Measurements from ENCODE around the gene MAP4K5.
"Not testable (repeated sequence)": the region's sequence is repeated elsewhere in the genome, so short reads cannot be mapped to it uniquely, and the experiment has no call there.

MAP4K5 gene

DNA sequence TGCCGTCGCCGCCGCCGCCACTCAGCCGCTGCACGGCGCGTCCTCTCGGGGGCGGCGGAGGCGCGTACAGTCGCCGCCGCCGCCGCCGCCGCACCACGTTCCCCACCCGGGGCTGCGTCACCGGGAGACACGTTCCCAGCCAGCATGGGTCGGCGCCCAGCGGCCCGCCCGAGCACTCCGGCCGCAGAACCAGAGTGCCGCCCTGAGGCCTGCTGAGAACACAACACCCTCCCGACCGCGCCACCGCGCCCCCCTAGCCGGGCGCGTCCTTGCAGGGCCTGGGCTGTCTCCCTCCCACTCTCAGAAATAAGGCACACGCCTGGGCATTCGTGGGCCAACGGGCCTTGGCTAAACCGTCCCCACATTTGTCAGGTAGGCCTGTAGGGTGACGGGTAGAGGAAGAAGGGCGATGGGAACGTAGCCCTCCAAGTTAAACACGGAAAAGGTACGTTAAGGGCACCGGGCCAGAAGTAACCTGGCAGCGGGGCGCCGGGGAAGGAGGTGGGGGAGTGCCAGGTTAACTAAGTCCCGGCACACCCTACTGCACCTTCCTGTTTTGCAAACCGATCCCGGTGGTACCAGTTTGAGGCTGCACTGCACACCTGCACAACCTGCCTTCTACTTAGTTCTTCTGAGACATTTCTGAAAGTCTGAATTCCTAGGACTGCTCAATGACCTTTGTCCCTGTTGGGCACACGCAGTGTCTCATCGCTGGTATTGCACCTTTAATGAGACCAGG lies at the start of gene MAP4K5:
Gene MAP4K5, minus strand, starts transcription at position 68 of the 739 bp plus-strand sequence. CDS start 520 bp downstream, outside the sequence.
- peak within 1 kb of the TSS; percentile 90 for H3K4me3 ChIP-seq (ENCODE audit: low read depth, low read length)
- peak; percentile 68 for DNase-seq (ENCODE audit: low read depth)

DNA sequence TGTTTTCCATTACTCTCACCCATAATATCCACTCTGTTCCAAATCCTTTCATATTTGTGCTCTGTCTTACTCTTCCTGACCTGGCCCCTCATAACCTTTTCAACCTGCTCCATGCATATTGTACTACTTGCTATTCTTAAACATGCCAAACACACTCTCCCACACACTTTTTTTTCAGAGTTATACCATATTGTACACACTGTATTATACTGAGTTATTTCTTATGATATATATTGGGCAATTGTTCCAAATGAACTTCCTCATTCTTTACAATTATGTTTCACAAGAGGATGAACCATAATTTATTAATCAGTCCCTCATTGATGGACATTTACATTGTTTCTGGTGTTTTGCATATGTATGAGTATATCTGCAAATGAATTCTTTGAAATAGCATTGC lies 46.1 kb upstream of the MAP4K5 start:
- no peak overlapping the region for H3K4me3 ChIP-seq (ENCODE audit: low read depth, low read length)
- DNase-seq (ENCODE audit: low read depth) = no peak

DNA sequence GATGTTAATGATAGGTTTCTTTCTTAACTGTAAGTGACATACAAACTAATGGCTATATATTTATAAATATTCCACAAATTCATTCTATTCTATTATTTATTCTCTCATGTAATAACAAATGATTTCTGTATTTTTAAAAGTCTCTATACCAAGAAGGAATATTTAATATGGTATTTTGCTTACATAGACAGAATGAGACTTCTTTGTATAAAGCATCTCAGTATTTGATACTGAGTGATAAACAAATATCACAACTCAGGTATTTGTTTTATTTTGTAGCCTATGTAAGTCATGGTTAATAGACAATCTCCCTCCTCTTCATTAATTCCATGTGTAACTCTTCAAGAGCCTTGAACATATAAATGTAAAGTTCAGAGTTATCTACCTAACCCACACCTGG lies 45.6 kb upstream of the MAP4K5 start:
- no peak for DNase-seq (ENCODE audit: low read depth)
- H3K4me3 ChIP-seq (ENCODE audit: low read depth, low read length) = no peak overlapping the region

DNA sequence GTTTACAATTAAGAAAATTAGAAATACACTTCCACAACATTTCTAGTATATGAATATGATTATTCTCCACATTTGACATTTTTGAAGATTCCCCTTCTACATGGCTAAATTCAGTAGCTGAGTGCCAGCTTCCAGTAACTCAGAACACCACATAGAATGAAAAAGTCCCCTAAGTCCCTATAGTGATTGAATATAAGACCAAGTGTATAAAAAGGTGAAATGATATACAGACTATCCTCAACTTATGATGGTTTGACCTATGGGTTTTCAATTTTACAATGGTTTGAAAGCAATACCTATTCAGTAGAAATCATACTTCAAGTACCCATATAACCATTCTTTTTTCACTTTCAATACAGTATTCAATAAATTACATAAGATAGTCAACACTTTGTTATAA lies 43.4 kb upstream of the MAP4K5 start:
- no peak overlapping the region for H3K4me3 ChIP-seq (ENCODE audit: low read depth, low read length)
- no peak for DNase-seq (ENCODE audit: low read depth)

DNA sequence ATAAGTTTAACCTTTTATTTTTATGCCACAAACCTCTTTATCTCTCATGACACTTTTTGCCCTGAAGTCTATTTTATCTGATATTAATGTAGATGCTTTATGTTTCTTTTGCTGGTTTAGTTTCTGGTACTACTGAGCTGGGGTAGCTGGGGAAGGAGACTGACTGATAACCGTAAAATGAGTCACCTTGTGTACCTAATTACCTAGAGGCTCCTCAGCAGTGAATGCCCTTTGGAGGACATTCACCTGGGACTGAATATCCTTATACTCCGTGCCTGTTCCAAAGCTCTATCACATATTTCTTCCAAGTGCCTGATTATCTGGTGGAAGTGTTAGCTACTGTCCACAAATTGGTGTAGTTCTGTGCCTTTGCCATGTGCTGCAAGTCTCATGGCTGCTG lies 41.5 kb upstream of the MAP4K5 start:
- DNase-seq (ENCODE audit: low read depth) = no peak
- no peak overlapping the region for H3K4me3 ChIP-seq (ENCODE audit: low read depth, low read length)

DNA sequence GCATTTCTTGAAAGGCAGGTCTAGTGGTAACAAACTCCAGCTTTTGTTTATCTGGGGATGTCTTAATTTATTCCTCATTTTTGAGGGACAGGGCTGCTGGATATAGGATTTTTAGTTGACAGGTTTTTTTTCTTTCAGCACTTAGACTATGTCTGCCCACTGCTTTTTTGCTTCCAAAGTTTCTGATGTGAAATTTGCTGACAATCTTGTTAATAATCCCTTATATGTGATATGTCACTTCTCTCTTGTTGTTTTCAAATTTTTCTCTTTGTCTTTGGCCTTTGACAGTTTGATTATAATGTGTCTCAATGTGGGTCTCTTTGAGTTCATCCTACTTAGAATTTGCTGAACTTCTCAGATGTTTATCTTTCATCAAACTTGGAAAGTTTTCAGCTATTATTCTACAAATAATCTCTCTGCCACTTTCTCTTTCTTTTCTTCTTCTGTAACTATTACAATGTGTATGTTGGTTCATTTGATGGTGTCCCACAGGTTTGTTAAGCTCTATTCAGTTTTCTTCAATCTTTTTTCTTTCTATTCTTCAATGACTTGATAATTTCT lies 37.4 kb upstream of the MAP4K5 start:
- no peak overlapping the region for H3K4me3 ChIP-seq (ENCODE audit: low read depth, low read length)
- DNase-seq (ENCODE audit: low read depth) = no peak

DNA sequence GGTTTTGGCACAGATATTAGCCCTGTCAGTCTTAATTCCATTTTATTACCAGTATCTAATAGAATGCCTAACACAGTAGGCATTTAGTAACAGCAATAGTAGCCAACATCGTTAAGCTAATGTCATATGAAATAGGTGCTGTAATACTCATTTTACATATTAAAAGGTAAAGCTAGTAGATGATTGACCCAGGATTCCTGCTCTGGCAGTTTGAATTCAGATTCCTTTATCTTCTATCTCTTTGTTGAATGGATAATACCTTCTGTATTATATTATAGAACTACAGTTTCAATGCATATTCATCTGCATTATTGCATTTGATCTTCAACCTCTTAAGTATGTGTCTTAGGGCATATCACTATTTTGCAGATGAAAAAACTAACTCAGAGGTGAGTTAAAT lies 30.5 kb upstream of the MAP4K5 start:
- no peak overlapping the region for H3K4me3 ChIP-seq (ENCODE audit: low read depth, low read length)
- no peak for DNase-seq (ENCODE audit: low read depth)

DNA sequence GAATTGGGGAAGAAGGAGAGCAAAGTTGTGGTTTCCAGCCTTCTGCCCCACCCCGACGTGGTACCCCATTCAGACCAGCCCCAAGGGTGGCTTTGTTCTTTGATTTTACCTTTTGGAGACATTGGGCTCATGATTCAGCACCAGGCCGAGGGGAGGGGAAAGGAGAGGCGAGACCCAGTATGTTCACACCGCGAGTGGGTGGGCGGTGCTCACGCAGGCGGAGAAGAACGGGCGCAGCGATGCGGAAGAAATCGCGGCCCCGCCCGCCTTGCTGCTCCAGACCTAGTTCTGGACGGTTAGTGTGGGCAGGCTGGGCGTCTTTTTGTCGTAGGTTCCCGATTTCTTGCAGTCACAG lies 28.5 kb upstream of the MAP4K5 start:
- no peak for DNase-seq (ENCODE audit: low read depth)

DNA sequence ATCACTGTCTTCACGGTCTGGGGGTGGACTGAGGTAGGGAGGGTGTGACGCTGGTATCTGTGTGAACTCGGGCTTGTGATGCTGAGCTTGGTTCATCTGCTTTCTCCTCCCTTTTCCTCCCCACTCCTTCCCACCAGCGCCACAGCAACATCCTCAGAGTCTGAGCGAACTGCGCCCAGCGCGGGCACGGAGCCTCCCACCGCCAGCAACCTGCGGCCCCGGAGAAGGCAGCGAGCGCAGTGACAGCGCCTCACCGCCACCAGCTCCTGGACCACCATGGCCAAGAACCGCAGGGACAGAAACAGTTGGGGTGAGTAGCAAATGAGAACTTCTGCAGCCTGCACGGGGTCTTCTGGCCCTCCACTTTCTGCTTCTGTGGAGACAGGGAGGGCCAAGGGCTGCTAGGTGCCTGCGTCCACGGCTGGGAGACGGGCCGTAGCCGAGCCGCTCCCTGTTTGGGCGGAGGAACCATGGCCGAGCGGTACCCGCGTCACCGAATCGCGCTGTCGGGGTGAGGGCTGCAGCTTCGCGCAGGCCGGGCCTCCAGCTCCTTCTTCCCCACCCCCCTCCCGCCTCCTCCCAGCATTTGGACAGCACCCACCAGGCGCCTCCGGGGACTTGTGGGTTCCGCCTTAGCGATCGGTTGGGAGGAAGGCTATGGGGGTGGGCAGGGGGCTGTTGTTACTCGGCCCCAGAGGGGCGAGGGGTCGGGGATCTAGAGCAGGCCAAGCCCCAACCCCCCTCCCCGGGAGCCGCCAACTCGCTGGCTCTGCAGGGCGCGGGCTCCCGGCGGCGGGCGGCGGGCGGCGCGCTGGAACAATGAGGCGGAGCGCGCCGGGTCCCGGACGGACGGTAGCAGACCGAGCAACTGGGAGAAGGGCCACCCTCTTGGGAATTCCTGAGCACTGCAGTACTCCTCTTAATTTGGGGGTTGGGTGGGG lies 27.9 kb upstream of the MAP4K5 start, which contains the start of gene ATL1:
Gene ATL1, plus strand, starts transcription at position 156 of the 941 bp plus-strand sequence. Its CDS starts 121 bp downstream, at position 277.
- peak within 1 kb of the TSS; percentile 68 for H3K4me3 ChIP-seq (ENCODE audit: low read depth, low read length)
- DNase-seq (ENCODE audit: low read depth) = peak; percentile 20

More for the DNA sequence above, 28.5 kb upstream of the MAP4K5 start:
- peak overlapping the region; percentile 68 for H3K4me3 ChIP-seq (ENCODE audit: low read depth, low read length)

DNA sequence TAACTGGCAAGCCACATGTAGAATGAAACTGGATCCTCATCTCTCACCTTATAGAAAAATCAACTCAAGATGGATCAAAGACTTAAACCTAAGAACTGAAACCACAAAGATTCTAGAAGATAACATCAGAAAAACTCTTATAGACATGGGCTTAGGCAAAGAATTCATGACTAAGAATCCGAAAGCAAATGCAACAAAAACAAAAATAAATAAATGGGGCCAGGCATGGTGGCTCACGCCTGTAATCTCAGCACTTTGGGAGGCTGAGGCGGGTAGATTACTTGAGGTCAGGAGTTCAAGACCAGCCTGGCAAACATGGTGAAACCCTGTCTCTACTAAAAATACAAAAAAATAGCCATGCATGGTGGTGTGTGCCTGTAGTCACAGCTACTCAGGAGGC lies 20.4 kb upstream of the MAP4K5 start:
- DNase-seq (ENCODE audit: low read depth); H3K4me3 ChIP-seq (ENCODE audit: low read depth, low read length): not testable (repeated sequence)

DNA sequence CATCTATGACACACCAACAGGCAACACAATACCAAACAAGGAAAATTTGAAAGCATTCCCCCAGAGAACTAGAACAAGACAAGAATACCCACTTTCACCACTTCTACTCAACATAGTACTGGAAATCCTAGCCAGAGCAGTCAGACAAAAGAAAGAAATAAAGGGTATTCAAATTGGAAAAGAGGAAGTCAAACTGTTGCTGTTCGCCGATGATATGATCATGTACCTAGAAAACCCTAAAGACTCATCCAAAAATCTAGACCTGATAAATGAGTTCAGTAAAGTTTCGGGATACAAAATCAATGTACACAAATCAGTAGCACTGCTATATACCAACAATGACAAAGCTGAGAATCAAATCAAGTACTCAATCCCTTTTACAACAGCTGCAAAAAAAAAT lies 19.5 kb upstream of the MAP4K5 start:
- H3K4me3 ChIP-seq (ENCODE audit: low read depth, low read length) = no peak overlapping the region
- DNase-seq (ENCODE audit: low read depth) = no peak

DNA sequence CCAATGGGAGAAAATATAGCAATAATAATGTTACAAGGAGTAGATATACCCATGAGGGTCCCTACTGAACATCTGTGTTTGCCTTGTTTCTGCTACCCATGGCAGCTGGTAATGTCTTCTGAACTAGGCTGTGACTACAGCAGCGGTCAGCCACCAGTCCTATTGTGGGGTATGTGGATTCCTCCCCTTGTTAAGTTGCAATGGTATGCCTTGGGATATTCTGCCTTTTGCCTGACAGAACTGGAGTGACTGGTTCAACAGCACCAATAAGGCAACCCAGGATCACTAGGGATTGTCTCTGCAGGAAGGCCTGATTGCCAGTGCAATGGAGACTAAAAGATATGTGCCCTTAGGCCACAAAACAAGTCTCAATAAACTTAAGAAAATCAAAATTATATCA lies 17.9 kb upstream of the MAP4K5 start:
- no peak for DNase-seq (ENCODE audit: low read depth)
- H3K4me3 ChIP-seq (ENCODE audit: low read depth, low read length) = no peak overlapping the region

DNA sequence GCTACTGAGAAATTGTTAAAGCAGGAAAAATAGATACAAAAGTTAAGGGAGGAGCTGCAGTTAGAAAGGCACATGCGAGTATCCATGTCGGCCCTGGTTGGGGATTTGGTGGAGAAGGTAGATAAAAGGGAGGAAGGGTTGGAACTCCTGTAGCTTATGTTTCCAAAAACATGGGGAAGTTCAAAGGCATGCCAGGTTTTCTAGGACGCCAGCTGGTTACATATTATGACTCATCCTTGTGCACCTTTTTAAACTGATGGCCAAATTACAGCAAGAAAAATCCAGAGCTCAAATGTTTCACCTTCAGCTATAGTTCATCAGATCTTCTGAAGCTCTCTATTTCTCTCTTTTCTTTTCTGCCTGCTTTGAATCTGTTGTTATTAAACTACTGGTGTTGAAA lies 13.2 kb upstream of the MAP4K5 start:
- no peak overlapping the region for H3K4me3 ChIP-seq (ENCODE audit: low read depth, low read length)
- DNase-seq (ENCODE audit: low read depth) = no peak

DNA sequence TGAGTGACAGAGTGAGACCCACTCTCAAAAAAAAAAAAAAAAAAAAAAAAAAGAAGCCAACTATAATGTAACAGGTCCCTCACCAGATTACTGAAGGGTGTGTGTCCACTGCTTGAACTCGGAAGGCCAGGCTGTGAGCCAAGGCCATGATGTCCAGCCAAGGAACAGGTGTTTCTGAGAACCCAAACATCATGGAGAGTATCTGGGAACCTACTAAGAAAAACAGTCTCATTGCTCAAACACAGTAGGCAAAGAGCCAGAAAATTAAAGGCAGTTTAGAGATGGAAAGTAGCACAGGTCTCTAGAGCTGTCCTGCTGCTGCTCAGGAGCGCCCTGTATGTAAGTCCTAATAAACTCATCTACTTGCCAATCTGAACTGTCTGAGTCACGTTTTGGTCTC lies 12.5 kb upstream of the MAP4K5 start:
- H3K4me3 ChIP-seq (ENCODE audit: low read depth, low read length) = no peak overlapping the region
- DNase-seq (ENCODE audit: low read depth) = no peak

DNA sequence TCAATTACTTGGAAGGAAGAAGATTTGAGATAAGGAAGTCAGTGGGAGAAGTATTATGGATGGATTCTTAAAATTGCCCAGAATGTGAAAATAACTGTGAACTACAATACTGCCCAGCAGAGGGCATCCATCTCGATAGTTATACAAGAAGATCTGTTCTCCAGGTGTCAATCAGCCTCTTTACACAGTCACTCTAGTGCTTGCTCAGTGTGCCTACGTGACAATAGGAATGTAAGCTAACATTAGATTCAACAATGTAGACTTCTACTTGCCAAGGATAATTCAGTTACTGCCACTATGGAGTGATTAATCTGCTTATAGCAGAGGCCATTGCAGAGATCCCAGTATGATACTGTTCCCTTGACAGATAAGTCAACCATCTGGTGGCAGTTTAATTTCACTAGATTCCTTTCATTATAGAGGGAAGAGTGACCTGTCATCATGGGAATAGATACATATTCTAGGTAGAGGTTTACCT lies 10.6 kb upstream of the MAP4K5 start:
- DNase-seq (ENCODE audit: low read depth) = no peak
- H3K4me3 ChIP-seq (ENCODE audit: low read depth, low read length) = no peak overlapping the region

DNA sequence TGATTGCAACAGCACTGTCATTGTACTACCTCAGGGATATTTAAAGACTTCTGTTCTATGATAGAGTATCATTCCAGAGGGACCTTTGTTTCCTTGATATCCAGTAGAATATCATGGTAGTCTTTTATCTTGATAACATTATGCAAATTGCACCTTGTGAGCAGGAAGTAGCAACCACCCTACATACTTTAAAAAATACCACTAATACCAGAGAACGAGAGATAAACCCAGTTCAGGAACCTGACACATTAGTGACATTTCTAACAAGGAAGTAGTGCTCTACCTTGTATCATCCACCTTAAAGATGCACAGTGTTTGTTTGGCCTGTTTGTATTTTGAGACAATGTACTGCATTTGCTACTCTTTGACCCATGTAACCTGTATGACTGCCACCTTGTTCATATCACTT lies 8.8 kb upstream of the MAP4K5 start:
- no peak for DNase-seq (ENCODE audit: low read depth)
- no peak overlapping the region for H3K4me3 ChIP-seq (ENCODE audit: low read depth, low read length)

DNA sequence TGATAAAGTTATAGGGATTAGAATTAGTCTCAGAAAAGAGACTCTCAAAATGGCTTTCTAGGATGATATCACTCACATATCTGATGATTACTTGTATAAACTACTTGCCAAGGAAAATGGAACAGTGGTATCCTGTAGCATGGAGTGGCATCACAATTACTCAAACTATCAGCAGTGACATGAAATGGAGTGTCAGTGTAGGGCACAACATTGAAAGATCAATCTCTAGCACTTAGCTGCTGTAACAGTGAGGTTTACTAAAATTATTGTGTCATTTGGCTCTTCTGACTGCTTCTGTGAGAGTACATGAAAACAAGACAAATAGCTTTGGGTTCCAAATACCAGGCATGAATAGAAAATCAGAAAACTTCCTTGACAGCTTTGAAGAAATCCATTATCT lies 6.7 kb upstream of the MAP4K5 start:
- H3K4me3 ChIP-seq (ENCODE audit: low read depth, low read length) = no peak overlapping the region
- DNase-seq (ENCODE audit: low read depth) = no peak

DNA sequence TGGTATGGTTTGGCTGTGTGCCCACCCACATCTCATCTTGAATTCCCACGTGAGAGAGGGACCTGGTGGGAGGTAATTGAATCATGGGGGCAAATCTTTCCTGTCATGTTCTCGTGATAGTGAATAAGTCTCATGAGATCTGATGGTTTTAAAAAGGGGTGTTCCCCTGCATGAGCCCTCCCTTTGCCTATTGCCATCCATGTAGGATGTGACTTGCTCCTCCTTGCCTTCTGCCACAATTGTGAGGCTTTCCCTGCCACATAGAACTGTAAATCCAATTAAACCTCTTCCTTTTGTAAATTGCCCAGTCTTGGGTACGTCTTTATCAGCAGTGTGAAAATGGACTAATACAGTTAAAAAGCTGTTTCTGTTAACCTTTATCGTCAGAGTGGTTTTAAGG lies 5.7 kb upstream of the MAP4K5 start:
- H3K4me3 ChIP-seq (ENCODE audit: low read depth, low read length) = not testable (repeated sequence)

DNA sequence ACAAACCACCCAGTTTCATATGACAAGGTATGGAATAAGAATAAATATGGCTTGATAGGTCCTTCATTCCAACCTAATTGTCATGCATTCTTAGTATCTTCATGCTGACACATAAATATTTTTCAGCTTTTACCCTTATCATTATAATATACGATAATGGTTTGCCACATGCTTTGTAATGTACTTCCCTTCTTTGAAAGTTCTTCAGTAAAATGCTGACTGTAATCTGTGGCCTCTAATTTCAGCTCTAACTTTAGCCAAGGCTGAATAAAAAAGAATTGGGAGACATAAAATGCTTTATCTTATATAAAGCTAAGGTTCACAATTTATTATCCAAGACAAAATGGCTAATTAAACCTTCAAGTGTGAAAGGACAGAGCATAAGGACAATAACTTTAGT lies 2.6 kb upstream of the MAP4K5 start:
- H3K4me3 ChIP-seq (ENCODE audit: low read depth, low read length) = no peak overlapping the region
- no peak for DNase-seq (ENCODE audit: low read depth)

More for the DNA sequence above, 5.7 kb upstream of the MAP4K5 start:
- not testable (repeated sequence) for DNase-seq (ENCODE audit: low read depth)

DNA sequence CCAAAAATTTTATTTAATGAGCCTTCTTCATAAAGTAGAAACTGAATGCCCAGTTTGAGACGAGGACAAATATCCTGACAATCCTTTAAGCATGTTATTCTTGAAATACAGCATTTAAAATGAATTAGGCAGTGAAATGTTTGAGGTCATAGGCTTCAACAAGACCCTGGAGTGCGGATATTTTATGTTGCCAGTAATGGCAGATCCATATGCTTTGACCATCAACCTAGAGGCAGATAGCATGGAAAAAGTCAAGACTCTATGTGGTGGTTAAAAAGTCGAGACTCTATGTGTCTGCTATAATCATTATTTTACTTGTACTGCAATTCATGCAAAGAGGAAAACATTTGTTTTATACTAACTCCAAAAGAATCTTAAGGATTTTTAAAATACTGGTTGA lies 2.0 kb upstream of the MAP4K5 start:
- DNase-seq (ENCODE audit: low read depth) = no peak
- no peak overlapping the region for H3K4me3 ChIP-seq (ENCODE audit: low read depth, low read length)
